ENCODE results near the gene SLC39A9.
A peak's percentile ranks its signal among the peaks of the same experiment; 100 is the strongest.

The SLC39A9 gene

DNA sequence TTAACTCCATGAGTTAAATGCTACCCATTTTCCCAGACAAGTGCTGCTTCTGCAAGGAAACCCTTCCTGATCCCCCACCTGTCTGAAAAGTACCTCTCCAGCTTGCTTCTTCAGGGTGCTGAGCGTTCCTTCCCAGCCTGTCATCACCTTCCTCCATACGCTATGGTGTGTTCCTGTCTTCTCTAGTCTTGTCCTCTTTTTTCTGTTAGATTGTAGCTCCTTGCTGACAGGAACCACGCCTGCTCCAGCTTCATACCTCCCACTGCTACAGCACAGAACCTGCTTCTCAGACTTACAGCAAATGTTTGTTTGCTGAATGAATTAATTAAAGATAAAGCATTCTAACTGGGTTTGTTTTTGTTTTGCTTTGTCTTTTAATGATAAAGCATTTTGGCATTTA, 39.5 kb upstream of the SLC39A9 start:
- TF ChIP-seq, protein P1, sequence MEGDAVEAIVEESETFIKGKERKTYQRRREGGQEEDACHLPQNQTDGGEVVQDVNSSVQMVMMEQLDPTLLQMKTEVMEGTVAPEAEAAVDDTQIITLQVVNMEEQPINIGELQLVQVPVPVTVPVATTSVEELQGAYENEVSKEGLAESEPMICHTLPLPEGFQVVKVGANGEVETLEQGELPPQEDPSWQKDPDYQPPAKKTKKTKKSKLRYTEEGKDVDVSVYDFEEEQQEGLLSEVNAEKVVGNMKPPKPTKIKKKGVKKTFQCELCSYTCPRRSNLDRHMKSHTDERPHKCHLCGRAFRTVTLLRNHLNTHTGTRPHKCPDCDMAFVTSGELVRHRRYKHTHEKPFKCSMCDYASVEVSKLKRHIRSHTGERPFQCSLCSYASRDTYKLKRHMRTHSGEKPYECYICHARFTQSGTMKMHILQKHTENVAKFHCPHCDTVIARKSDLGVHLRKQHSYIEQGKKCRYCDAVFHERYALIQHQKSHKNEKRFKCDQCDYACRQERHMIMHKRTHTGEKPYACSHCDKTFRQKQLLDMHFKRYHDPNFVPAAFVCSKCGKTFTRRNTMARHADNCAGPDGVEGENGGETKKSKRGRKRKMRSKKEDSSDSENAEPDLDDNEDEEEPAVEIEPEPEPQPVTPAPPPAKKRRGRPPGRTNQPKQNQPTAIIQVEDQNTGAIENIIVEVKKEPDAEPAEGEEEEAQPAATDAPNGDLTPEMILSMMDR (IDR thresholded peaks at IDR 0.05; ENCODE audit: borderline replicate concordance, insufficient read depth, low read depth, low read length), result no peak
- H3K4me3 ChIP-seq (ENCODE audit: low read depth, low read length), result no peak overlapping the region

DNA sequence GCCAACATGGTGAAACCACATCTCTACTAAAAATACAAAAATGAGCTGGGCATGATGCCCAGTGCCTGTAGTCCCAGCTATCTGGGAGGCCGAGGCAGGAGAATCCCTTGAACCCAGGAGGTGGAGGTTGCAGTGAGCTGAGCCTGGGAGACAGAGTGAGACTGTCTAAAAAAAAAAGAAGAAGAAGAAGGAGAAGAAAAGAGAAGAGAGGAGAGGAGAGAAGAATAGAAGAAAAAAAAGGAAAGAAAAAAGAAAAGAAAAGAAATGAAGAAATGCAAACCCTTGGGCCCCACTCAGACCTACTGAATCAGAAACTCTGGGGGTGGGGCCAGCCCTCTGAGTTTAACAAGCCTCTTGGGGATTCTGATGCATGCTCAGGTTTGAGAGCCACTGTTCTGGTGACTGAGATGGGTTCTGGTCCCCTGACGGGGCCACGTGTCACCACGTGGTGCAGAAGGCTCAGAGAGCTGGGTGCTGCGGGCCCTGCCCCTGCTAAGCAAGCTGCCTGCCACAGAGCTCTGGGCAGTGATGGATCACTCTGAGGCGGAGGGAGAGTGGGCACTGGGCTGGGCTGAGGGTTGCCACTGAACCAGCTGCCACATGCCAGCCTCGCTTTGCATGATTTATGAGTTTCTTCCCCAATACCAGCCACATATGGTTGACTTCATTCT, 37.9 kb upstream of the SLC39A9 start:
- no peak overlapping the region for H3K4me3 ChIP-seq (ENCODE audit: low read depth, low read length)
- TF ChIP-seq, protein P1 (IDR thresholded peaks at IDR 0.05; ENCODE audit: borderline replicate concordance, insufficient read depth, low read depth, low read length), result no peak

DNA sequence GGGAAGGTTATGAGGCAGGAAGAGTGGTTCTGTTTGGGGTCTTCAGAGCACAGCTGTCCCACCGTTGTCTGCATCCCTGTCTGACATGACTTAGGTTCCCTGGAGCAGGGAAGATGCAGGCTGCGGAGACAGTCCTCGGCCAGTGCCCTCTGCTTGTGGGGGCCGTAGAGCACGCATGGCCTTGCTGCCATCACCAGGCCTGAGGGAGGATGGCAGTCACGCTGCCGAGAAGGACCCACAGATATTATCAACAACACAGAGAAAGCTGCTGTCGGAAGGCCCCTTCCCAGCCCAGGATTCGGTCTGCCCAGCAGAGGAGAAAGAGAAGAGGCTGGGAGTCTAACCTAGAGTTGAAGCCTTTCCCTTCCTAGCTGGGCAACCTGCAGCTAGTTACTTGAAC, 35.4 kb upstream of the SLC39A9 start:
- TF ChIP-seq, protein P1 (IDR thresholded peaks at IDR 0.05; ENCODE audit: borderline replicate concordance, insufficient read depth, low read depth, low read length), result peak; percentile 36; the same call in 1 of the 2 replicates
- no peak overlapping the region for H3K4me3 ChIP-seq (ENCODE audit: low read depth, low read length)

DNA sequence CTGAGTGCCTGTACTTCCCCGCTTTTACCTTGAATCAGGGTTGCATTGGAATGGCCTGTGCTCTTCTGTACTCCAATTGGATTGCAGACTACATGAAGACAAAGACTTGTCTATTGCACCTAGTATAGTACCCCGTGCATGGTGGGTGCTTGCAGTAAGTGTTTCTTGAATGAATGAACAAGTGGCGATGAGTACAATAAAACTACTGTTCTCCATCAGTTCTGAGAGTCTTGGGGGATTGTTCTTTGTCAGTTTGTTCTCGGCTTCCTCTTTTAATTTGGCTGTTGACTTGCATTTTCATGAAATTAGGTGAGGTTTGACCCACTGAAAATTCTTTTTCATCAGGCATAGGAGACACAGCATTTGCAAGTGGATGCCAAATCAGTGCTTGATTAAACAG, 34.5 kb upstream of the SLC39A9 start:
- TF ChIP-seq, protein P1 (IDR thresholded peaks at IDR 0.05; ENCODE audit: borderline replicate concordance, insufficient read depth, low read depth, low read length), result no peak
- H3K4me3 ChIP-seq (ENCODE audit: low read depth, low read length), result no peak overlapping the region

DNA sequence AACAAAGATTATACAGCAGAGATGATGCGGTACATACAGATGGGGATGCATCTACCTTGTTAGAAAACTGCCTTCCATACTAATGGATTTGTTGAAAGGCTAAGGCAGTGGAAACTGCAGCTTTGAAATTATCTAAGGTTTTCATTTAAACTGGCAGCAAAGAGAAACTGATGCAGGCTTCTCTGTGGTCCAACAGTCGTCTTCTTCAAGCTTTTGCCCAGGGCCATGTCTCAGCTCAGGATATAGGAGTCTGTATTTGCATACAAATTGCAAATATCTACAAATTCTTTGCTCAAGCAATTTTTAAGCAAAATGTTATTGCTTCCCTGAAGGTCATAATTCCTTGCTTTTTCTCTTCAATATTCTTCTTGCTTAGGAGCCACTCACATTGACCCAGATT, 34.1 kb upstream of the SLC39A9 start:
- TF ChIP-seq, protein P1 (IDR thresholded peaks at IDR 0.05; ENCODE audit: borderline replicate concordance, insufficient read depth, low read depth, low read length), result no peak
- H3K4me3 ChIP-seq (ENCODE audit: low read depth, low read length), result no peak overlapping the region

DNA sequence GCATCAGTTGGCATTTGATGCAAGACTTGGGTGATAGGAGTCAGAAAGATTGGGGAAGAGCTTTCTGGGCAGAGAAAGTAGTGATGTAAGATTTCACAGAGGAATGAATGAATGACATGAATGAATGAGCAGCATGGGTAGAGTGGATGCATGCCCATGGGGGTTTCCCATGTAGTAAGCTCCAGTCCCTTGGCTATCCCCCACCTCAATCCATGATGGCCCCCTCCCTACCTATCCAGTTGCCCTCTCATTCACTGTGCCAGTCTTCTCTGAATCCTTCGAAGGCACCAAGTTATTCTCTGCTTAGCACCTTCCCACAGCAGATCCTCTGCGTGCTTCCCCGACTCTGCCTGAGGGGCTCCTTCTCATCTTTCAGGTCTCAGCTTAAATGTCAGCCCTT, 32.4 kb upstream of the SLC39A9 start:
- TF ChIP-seq, protein P1 (IDR thresholded peaks at IDR 0.05; ENCODE audit: borderline replicate concordance, insufficient read depth, low read depth, low read length), result no peak
- no peak overlapping the region for H3K4me3 ChIP-seq (ENCODE audit: low read depth, low read length)

DNA sequence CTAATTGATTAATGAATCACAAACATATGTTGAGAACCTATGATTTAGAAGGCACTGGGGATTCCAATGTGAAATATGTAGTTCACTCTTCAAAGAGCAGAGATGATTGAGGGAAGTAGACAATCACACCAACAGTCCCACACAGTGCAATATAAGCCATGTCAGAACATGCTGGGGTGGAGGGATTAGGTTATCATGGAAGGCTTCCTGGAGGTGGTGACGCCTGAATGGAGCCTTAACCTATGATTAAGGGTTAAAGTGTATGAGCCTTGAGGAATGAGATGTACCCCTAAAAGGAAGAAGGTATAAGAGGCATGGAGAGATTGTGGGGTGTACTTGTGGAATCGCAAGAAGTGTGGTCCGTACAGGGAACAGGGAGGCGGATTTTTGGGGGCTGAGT, 31.7 kb upstream of the SLC39A9 start:
- TF ChIP-seq, protein P1 (IDR thresholded peaks at IDR 0.05; ENCODE audit: borderline replicate concordance, insufficient read depth, low read depth, low read length), result no peak
- no peak overlapping the region for H3K4me3 ChIP-seq (ENCODE audit: low read depth, low read length)
